GM12878 (cell line): ENCODE data around the gene NRIP3. TPM values are rescaled to one million over a fixed set of nuclear protein-coding genes. Genes with fewer than 3 reads are reported as not detected.

ENCODE experiments used
- ATAC-seq: fragments of 200-7000 bp; cut with Tn5 transposase; 3 replicates; pipeline ENCODE4 v1.9.1; 2020; ENCODE audit warnings: mild to moderate bottlenecking, moderate library complexity
- BruUV-seq: library from RNA; stranded (reverse); fragments of 400-500 nt; replicated peaks from 2 replicates; lab custom pipeline; 2021; lab: Mats Ljungman, UMichigan
- CTCF ChIA-PET: fragments of 300-600 bp; sonication (Branson Sonifier 250); formaldehyde crosslinking; extraction: SDS; loops from one replicate; lab custom pipeline; 2021; ENCODE audit warnings: inconsistent platforms; lab: Yijun Ruan, JAX
- POLR2A ChIA-PET: fragments of 350-600 bp; formaldehyde crosslinking; extraction: SDS; loops from one replicate; lab custom pipeline; 2021; ENCODE audit warnings: inconsistent platforms; lab: Charles Lee
- RAD21 ChIA-PET: fragments of 300-600 bp; sonication (Branson Sonifier 250); formaldehyde crosslinking; loops from one replicate; lab custom pipeline; 2023; ENCODE audit warnings: antibody characterized with exemption; ENCODE audit not compliant: unreplicated experiment; lab: Charles Lee
- SMC1A ChIA-PET: fragments of 300-600 bp; sonication (Branson Sonifier 250); formaldehyde crosslinking; loops from one replicate; lab custom pipeline; 2023; ENCODE audit not compliant: unreplicated experiment, uncharacterized antibody; lab: Charles Lee
- DNase-seq: peaks from one replicate; pipeline ENCODE4 v3.0.0-alpha.2; 2011; ENCODE audit warnings: low read depth, low spot score
- FAIRE-seq: peaks from 3 replicates; lab custom pipeline; 2011; peaks lifted over from hg19 to GRCh38; lab: Jason Lieb, UNC
- H2AFZ ChIP-seq: 2 replicates; pipeline ENCODE4 v1.6.0; 2011; ENCODE audit warnings: low read depth, low read length, control low read depth; ENCODE audit not compliant: control insufficient read depth
- H3K27ac ChIP-seq: 2 replicates; pipeline ENCODE4 v1.5.1; 2011; ENCODE audit warnings: control low read depth; ENCODE audit not compliant: control insufficient read depth, insufficient read depth
- H3K27me3 ChIP-seq, 2 experiments: replicated peaks in 1 of 2; 2 replicates each; pipeline versions ENCODE4 v1.6.0 to v1.6.1; 2011; ENCODE audit warnings: low read length in 1 of 2; ENCODE audit not compliant: control insufficient read depth in 2 of 2, insufficient read depth in 2 of 2
- H3K36me3 ChIP-seq, 2 experiments: 2 replicates each; pipeline ENCODE4 v1.5.1; 2011; ENCODE audit warnings: low read length in 1 of 2; ENCODE audit not compliant: control insufficient read depth in 2 of 2, insufficient read depth in 2 of 2
- H3K4me1 ChIP-seq: 2 replicates; pipeline ENCODE4 v1.6.1; 2011; ENCODE audit warnings: mild to moderate bottlenecking, low read length, moderate library complexity, mixed read lengths; ENCODE audit not compliant: control insufficient read depth, insufficient read depth
- H3K4me2 ChIP-seq: 2 replicates; pipeline ENCODE4 v1.6.0; 2011; ENCODE audit warnings: control low read depth; ENCODE audit not compliant: control insufficient read depth, insufficient read depth
- H3K4me3 ChIP-seq: fragments of 200-600 bp; sonication (generic); 2 replicates; pipeline ENCODE4 v1.5.1; 2016
- H3K79me2 ChIP-seq: 2 replicates; pipeline ENCODE4 v1.6.0; 2011; ENCODE audit warnings: low read length; ENCODE audit not compliant: control insufficient read depth, insufficient read depth
- H3K9ac ChIP-seq: 2 replicates; pipeline ENCODE4 v1.8.0; 2011; ENCODE audit warnings: low read length, control low read depth, mixed read lengths; ENCODE audit not compliant: control insufficient read depth, insufficient read depth
- H3K9me3 ChIP-seq: replicated peaks from 3 replicates; pipeline ENCODE4 v1.5.1; 2011; ENCODE audit warnings: mild to moderate bottlenecking, low read length; ENCODE audit not compliant: control insufficient read depth, insufficient read depth
- H4K20me1 ChIP-seq: 2 replicates; pipeline ENCODE4 v1.6.0; 2011; ENCODE audit not compliant: control insufficient read depth, insufficient read depth
- ASH2L ChIP-seq: fragments of 300-600, 200-600 bp; sonication (generic); IDR thresholded peaks from 2 replicates; pipeline ENCODE4 v1.6.1; 2017; ENCODE audit warnings: low read depth, mild to moderate bottlenecking, borderline replicate concordance
- CHD2 ChIP-seq: IDR thresholded peaks from 2 replicates; pipeline ENCODE4 v1.6.1; 2011; ENCODE audit warnings: low read depth, low read length, improper control_type of control experiment, borderline replicate concordance
- FOXM1 ChIP-seq: IDR thresholded peaks from 2 replicates; pipeline ENCODE4 v1.6.1; 2012; ENCODE audit warnings: low read depth, mild to moderate bottlenecking, inconsistent platforms, low read length, moderate library complexity
- HDAC6 ChIP-seq: fragments of 200-600 bp; sonication (generic); IDR thresholded peaks from one replicate; pipeline ENCODE4 v1.8.0; 2017; ENCODE audit warnings: antibody characterized with exemption; ENCODE audit not compliant: unreplicated experiment
- KAT2A ChIP-seq: conservative IDR thresholded peaks from 2 replicates; pipeline ENCODE4 v1.6.1; 2011; ENCODE audit warnings: low read depth, low read length; ENCODE audit not compliant: control insufficient read depth
- MEF2A ChIP-seq: IDR thresholded peaks from 2 replicates; pipeline ENCODE4 v1.6.1; 2011; ENCODE audit warnings: low read depth, mild to moderate bottlenecking, low read length, moderate library complexity; ENCODE audit not compliant: insufficient read depth
- MEF2B ChIP-seq: fragments of 450-650 bp; IDR thresholded peaks from 2 replicates; pipeline ENCODE4 v1.6.1; 2018; ENCODE audit warnings: mild to moderate bottlenecking, moderate library complexity; ENCODE audit not compliant: partially characterized antibody, poor library complexity, severe bottlenecking
- MXI1 ChIP-seq: fragments of 150-350 bp; IDR thresholded peaks from 2 replicates; pipeline ENCODE4 v1.6.1; 2011; ENCODE audit warnings: low read depth, mild to moderate bottlenecking, inconsistent platforms, low read length, improper control_type of control experiment
- NR2C2 ChIP-seq: IDR thresholded peaks from 2 replicates; pipeline ENCODE4 v1.6.1; 2011; ENCODE audit warnings: borderline replicate concordance, low read depth; ENCODE audit not compliant: control insufficient read depth, insufficient read length
- PML ChIP-seq: IDR thresholded peaks from 2 replicates; pipeline ENCODE4 v1.6.1; 2012; ENCODE audit warnings: low read length, inconsistent platforms
- RFX5 ChIP-seq: IDR thresholded peaks from 2 replicates; pipeline ENCODE4 v1.6.1; 2011; ENCODE audit warnings: low read depth, low read length, improper control_type of control experiment
- SIX5 ChIP-seq: IDR thresholded peaks from 2 replicates; pipeline ENCODE4 v1.6.1; 2011; ENCODE audit warnings: mild to moderate bottlenecking, low read depth, low read length, moderate library complexity; ENCODE audit not compliant: severe bottlenecking
- SMARCA5 ChIP-seq: fragments of 450-650 bp; IDR thresholded peaks from 2 replicates; pipeline ENCODE4 v1.6.1; 2017; ENCODE audit warnings: mild to moderate bottlenecking
- STAT3 ChIP-seq: IDR thresholded peaks from 2 replicates; pipeline ENCODE4 v1.6.1; 2011; ENCODE audit warnings: low read depth, low read length, improper control_type of control experiment
- TCF7 ChIP-seq: IDR thresholded peaks from 2 replicates; pipeline ENCODE4 v1.6.1; 2014; ENCODE audit warnings: antibody characterized with exemption, borderline replicate concordance
- ZNF207 ChIP-seq: fragments of 450-650 bp; IDR thresholded peaks from 2 replicates; pipeline ENCODE4 v1.6.1; 2014; ENCODE audit warnings: antibody characterized with exemption, mild to moderate bottlenecking, borderline replicate concordance
- ZNF384 ChIP-seq: IDR thresholded peaks from 2 replicates; pipeline ENCODE4 v1.6.1; 2012; ENCODE audit warnings: low read depth, mild to moderate bottlenecking, low read length, improper control_type of control experiment, borderline replicate concordance
- ZZZ3 ChIP-seq: IDR thresholded peaks from 2 replicates; pipeline ENCODE4 v1.6.1; 2011; ENCODE audit warnings: low read depth; ENCODE audit not compliant: control insufficient read depth, insufficient read length
- WGBS: methylation state at CpG from one replicate; pipeline ENCODE4 v1.1.6; 2016; ENCODE audit warnings: low lambda C conversion rate; ENCODE audit not compliant: insufficient replicate concordance, insufficient coverage; ENCODE audit errors: missing lambda C conversion rate; 5-methylcytosine and 5-hydroxymethylcytosine counted together
- in situ Hi-C: fragments of 300-500 bp; cut with MboI; formaldehyde crosslinking; loops from 9 replicates; pipeline ENCODE4 v1.14.3; 2018; ENCODE audit warnings: mixed read lengths
- intact Hi-C: fragments of 100-400 bp; cut with micrococcal nuclease; formaldehyde crosslinking; loops from one replicate; pipeline ENCODE4 v1.14.2; 2022; ENCODE audit not compliant: unreplicated experiment
- polyA plus RNA-seq, 11 experiments: library from polyadenylated mRNA; depleted of rRNA in 4 of 11; unstranded in 6 of 11; stranded (reverse) in 5 of 11; fragments of >200 nt; fragmentation: Nextera tagmentation in 4 of 11; fragmentation: Illumina TruSeq in 1 of 11; extraction: Ambion mirVana in 4 of 11; extraction: Trizol in 1 of 11; gene quantifications; 1 replicate in 1 of 11; 2 replicates in 10 of 11; pipeline versions ENCODE4 v1.2.1 to v1.2.3, GENCODE V29; 2011 to 2016; ENCODE audit warnings: inconsistent platforms in 2 of 11, missing spikeins in 2 of 11, low read depth in 1 of 11
- total RNA-seq, 4 experiments: library from RNA; depleted of rRNA in 3 of 4; stranded (reverse); fragments of >200 nt in 3 of 4; fragmentation: Illumina TruSeq in 1 of 4; extraction: Trizol in 1 of 4; gene quantifications; 2 replicates each; pipeline versions ENCODE4 v1.2.1 to v1.2.3, GENCODE V29; 2013 to 2021
- TF ChIP-seq, protein P1 (sequence below): fragments of 450-650 bp; IDR thresholded peaks from 2 replicates; pipeline ENCODE4 v1.6.1; 2017; ENCODE audit warnings: mild to moderate bottlenecking, low read depth, inconsistent platforms; ENCODE audit not compliant: poor library complexity, severe bottlenecking
- TF ChIP-seq, protein P2 (sequence below): IDR thresholded peaks from 2 replicates; pipeline ENCODE4 v1.6.1; 2012; ENCODE audit warnings: low read length, inconsistent platforms

The NRIP3 gene
- total and polyA plus RNA-seq, 10 of the 15 experiments (the other 5 are each of a cell fraction or from before 2014, with no cell fraction given) = under 0.01 to 0.25 (median 0.09) TPM; not detected in 7

DNA sequence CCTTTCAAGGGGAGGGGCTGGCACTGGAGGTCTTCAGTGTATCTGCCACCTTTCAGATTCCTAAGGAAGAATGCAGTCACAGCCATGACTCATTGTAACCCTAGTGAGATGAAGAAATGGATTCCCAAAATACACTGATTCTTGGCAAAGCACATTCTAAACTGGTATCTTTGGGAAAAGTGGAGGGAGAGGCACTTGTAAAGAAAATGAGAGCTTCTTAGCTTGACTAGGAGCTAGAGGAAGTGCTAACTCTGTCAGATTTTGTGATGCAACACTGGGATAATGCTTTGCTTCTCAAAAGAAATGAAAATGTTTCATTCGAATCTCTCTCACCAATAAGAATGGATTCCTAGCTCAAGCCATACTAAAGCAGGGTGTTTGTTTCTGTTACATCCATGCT, 14.3 kb downstream of the NRIP3 start (continued):
- TF ChIP-seq, protein P1, sequence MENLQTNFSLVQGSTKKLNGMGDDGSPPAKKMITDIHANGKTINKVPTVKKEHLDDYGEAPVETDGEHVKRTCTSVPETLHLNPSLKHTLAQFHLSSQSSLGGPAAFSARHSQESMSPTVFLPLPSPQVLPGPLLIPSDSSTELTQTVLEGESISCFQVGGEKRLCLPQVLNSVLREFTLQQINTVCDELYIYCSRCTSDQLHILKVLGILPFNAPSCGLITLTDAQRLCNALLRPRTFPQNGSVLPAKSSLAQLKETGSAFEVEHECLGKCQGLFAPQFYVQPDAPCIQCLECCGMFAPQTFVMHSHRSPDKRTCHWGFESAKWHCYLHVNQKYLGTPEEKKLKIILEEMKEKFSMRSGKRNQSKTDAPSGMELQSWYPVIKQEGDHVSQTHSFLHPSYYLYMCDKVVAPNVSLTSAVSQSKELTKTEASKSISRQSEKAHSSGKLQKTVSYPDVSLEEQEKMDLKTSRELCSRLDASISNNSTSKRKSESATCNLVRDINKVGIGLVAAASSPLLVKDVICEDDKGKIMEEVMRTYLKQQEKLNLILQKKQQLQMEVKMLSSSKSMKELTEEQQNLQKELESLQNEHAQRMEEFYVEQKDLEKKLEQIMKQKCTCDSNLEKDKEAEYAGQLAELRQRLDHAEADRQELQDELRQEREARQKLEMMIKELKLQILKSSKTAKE = no peak
- TF ChIP-seq ZNF384 (no peak), ZZZ3 (no peak), ASH2L (no peak), MEF2B (no peak)

DNA sequence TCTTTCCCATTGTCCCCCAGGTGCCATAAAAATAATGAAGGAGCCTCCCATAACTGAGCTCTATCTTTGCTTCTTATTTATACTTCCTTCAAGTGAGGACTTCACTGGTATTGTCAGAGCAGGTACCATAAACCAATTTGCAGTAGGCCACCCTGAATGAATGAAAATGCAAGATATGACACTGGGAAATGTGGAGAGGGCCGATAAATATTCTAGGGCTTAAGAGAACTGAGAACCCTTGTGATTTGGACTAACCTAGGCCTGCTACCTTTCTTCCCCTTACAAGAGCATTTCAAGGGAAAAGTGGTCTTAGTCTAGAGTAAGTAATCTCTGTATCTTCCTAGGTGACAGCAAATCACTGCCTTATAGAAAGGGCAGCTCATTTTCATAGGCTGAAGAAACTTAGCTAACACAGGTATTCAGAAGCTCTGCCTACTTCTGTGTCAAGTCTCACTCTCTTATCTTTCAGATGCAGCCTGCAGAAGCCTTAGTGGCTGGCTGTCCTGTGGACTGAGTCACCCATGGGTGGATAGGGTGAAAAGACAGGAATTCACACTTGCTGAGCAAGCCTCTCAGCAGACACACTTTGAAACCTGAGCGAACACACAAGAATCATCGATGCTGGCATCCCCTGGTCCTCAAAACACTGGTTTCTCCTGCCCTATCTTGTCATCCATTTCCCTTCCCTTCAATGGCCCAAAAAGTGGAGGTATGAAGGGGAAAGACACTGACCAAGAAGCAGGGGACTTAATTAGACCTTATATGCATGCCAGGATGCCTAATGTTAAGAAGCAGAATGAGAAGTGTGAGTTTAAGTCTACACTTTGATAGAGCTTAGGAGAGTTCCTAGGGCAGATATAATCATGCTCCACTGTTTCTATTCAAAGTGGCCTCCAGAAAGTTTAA, 15.2 kb downstream of the NRIP3 start:
- CTCF ChIA-PET = interaction anchor here (0.8 to 1.5 kb wide), 3 partner anchors 101 to 149 kb away, joined by 3 to 4 read pairs (median 3); no protein-coding TSS in a partner anchor
- RAD21 ChIA-PET = interaction anchor here (0.5 kb wide), 1 partner anchor 515 kb away, joined by 4 read pairs; no protein-coding TSS in a partner anchor
- SMC1A ChIA-PET = no interaction called here
- TF ChIP-seq, protein P2, sequence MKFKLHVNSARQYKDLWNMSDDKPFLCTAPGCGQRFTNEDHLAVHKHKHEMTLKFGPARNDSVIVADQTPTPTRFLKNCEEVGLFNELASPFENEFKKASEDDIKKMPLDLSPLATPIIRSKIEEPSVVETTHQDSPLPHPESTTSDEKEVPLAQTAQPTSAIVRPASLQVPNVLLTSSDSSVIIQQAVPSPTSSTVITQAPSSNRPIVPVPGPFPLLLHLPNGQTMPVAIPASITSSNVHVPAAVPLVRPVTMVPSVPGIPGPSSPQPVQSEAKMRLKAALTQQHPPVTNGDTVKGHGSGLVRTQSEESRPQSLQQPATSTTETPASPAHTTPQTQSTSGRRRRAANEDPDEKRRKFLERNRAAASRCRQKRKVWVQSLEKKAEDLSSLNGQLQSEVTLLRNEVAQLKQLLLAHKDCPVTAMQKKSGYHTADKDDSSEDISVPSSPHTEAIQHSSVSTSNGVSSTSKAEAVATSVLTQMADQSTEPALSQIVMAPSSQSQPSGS = no peak
- TF ChIP-seq NR2C2 (no peak), PML (no peak), FOXM1 (no peak), STAT3 (no peak), TCF7 (no peak), KAT2A (no peak), ZNF207 (no peak), MEF2A (no peak), RFX5 (no peak), MXI1 (no peak), CHD2 (no peak), SMARCA5 (no peak), SIX5 (no peak), HDAC6 (no peak)

More for the DNA sequence above, 15.2 kb downstream of the NRIP3 start:
- Histone ChIP-seq H3K27ac (no peak overlapping the region), H3K79me2 (no peaks in the 10 kb centered on the region), H3K4me3 (no peak overlapping the region), H3K9me3 (no peaks in the 10 kb centered on the region), H2AFZ (no peak overlapping the region), H3K27me3 (peaks cover 0 to 2% of the 10 kb centered on the region in 2 experiments; a peak in 1 of 4 replicates), H3K36me3 (no peaks in the 10 kb centered on the region), H4K20me1 (no peaks in the 10 kb centered on the region), H3K9ac (no peak overlapping the region), H3K4me1 (no peaks in the 10 kb centered on the region), H3K4me2 (no peak overlapping the region)
- WGBS = 48% methylated on average over 3 of the region's 3 CpGs
- DNase-seq (no peak), FAIRE-seq (no peak), ATAC-seq (no peak)
- POLR2A ChIA-PET = no interaction called here
- in situ Hi-C loops (no loop called here), intact Hi-C loops (no loop called here)
- no TSS peak for BruUV-seq
